ENCODE data around the gene KCNK18. TPM values are rescaled to one million over a fixed set of nuclear protein-coding genes. Genes with fewer than 3 reads are reported as not detected.

KCNK18 gene
- total and polyA plus RNA-seq, 7 experiments from 2014 or later: not detected

GRCh38 chr10:117222552-117222951, 25.3 kb downstream of the KCNK18 start:
- ChIA-PET POLR2A (no interaction called here), CTCF (no interaction called here)
- Mint-ChIP-seq H3K27ac (no peak overlapping the region), H3K36me3 (no peaks in the 10 kb centered on the region), H3K9me3 (peaks cover 0 to under 1% (median 0%) of the 10 kb centered on the region in 11 donors), H3K4me3 (no peak overlapping the region), H3K4me1 (peaks cover 0 to 6% (median 1%) of the 10 kb centered on the region in 7 donors), H3K27me3 (peaks cover 7 to 34% (median 13%) of the 10 kb centered on the region in 5 donors)
- H3K27ac ChIP-seq (ENCODE audit: low read depth, low read length): no peak overlapping the region
- H3K36me3 ChIP-seq (ENCODE audit: control insufficient read depth in 2 of 3, insufficient read depth in 3 of 3, low read length in 3 of 3): no peaks in the 10 kb centered on the region
- intact Hi-C loops (cut with micrococcal nuclease): no loop called here
- no peak for ATAC-seq
- H3K4me1 ChIP-seq (ENCODE audit: control insufficient read depth in 2 of 2, insufficient read depth in 2 of 2, low read length in 2 of 2): no peaks in the 10 kb centered on the region
- no peaks in the 10 kb centered on the region for H3K27me3 ChIP-seq (ENCODE audit: control insufficient read depth in 2 of 2, insufficient read depth in 2 of 2, low read length in 2 of 2)
- DNase-seq: no peak
- H3K9me3 ChIP-seq (ENCODE audit: control insufficient read depth in 2 of 3, low read length in 3 of 3): no peaks in the 10 kb centered on the region
- H3K4me3 ChIP-seq (ENCODE audit: low read length): no peak overlapping the region

GRCh38 chr10:117222976-117223692, 25.8 kb downstream of the KCNK18 start:
- no peaks in the 10 kb centered on the region for H3K27me3 ChIP-seq (ENCODE audit: control insufficient read depth in 2 of 2, insufficient read depth in 2 of 2, low read length in 2 of 2)
- CTCF ChIA-PET: no interaction called here
- H3K4me3 ChIP-seq (ENCODE audit: low read length): no peak overlapping the region
- H3K9me3 Mint-ChIP-seq: peaks cover 0 to 3% (median 0%) of the 10 kb centered on the region in 11 donors
- no peaks in the 10 kb centered on the region for H3K36me3 Mint-ChIP-seq
- no peaks in the 10 kb centered on the region for H3K9me3 ChIP-seq (ENCODE audit: control insufficient read depth in 2 of 3, low read length in 3 of 3)
- intact Hi-C loops (cut with micrococcal nuclease): no loop called here
- H3K27me3 Mint-ChIP-seq: peaks cover 1 to 33% (median 11%) of the 10 kb centered on the region in 5 donors
- H3K4me1 Mint-ChIP-seq: no peaks in the 10 kb centered on the region
- no peaks in the 10 kb centered on the region for H3K4me1 ChIP-seq (ENCODE audit: control insufficient read depth in 2 of 2, insufficient read depth in 2 of 2, low read length in 2 of 2)
- DNase-seq (no peak), ATAC-seq (no peak)
- no peaks in the 10 kb centered on the region for H3K36me3 ChIP-seq (ENCODE audit: control insufficient read depth in 2 of 3, insufficient read depth in 3 of 3, low read length in 3 of 3)
- H3K4me3 Mint-ChIP-seq: no peak overlapping the region
- H3K27ac Mint-ChIP-seq: no peak overlapping the region
- no peak overlapping the region for H3K27ac ChIP-seq (ENCODE audit: low read depth, low read length)
- POLR2A ChIA-PET: no interaction called here

GRCh38 chr10:117223693-117224430, 26.6 kb downstream of the KCNK18 start:
- H3K36me3 ChIP-seq (ENCODE audit: control insufficient read depth in 2 of 3, insufficient read depth in 3 of 3, low read length in 3 of 3): no peaks in the 10 kb centered on the region
- Mint-ChIP-seq H3K4me3 (no peak overlapping the region), H3K27ac (no peak overlapping the region), H3K9me3 (peaks cover 0 to 3% (median 0%) of the 10 kb centered on the region in 11 donors), H3K27me3 (peaks cover 2 to 38% (median 11%) of the 10 kb centered on the region in 5 donors), H3K4me1 (no peaks in the 10 kb centered on the region), H3K36me3 (no peaks in the 10 kb centered on the region)
- no peaks in the 10 kb centered on the region for H3K9me3 ChIP-seq (ENCODE audit: control insufficient read depth in 2 of 3, low read length in 3 of 3)
- H3K4me3 ChIP-seq (ENCODE audit: low read length): no peak overlapping the region
- POLR2A ChIA-PET: interaction anchor here (0.6 kb wide), 1 partner anchor 538 kb away, joined by 4 read pairs; no protein-coding TSS in a partner anchor
- CTCF ChIA-PET: no interaction called here
- H3K27ac ChIP-seq (ENCODE audit: low read depth, low read length): no peak overlapping the region
- no peak for DNase-seq
- intact Hi-C loops (cut with micrococcal nuclease): no loop called here
- no peak for ATAC-seq
- H3K4me1 ChIP-seq (ENCODE audit: control insufficient read depth in 2 of 2, insufficient read depth in 2 of 2, low read length in 2 of 2): no peaks in the 10 kb centered on the region
- no peaks in the 10 kb centered on the region for H3K27me3 ChIP-seq (ENCODE audit: control insufficient read depth in 2 of 2, insufficient read depth in 2 of 2, low read length in 2 of 2)

GRCh38 chr10:117224881-117225280, 27.6 kb downstream of the KCNK18 start:
- POLR2A ChIA-PET: no interaction called here

GRCh38 chr10:117226813-117227451, 29.6 kb downstream of the KCNK18 start:
- Mint-ChIP-seq H3K9me3 (peaks cover 0 to 15% (median 2%) of the 10 kb centered on the region in 11 donors), H3K36me3 (peaks cover 0 to 7% (median 0%) of the 10 kb centered on the region in 5 donors), H3K27me3 (peaks cover 12 to 50% (median 30%) of the 10 kb centered on the region in 5 donors), H3K4me3 (no peak overlapping the region), H3K4me1 (no peaks in the 10 kb centered on the region), H3K27ac (no peak overlapping the region)
- no peaks in the 10 kb centered on the region for H3K4me1 ChIP-seq (ENCODE audit: control insufficient read depth in 2 of 2, insufficient read depth in 2 of 2, low read length in 2 of 2)
- no peaks in the 10 kb centered on the region for H3K27me3 ChIP-seq (ENCODE audit: control insufficient read depth in 2 of 2, insufficient read depth in 2 of 2, low read length in 2 of 2)
- H3K36me3 ChIP-seq (ENCODE audit: control insufficient read depth in 2 of 3, insufficient read depth in 3 of 3, low read length in 3 of 3): no peaks in the 10 kb centered on the region
- H3K4me3 ChIP-seq (ENCODE audit: low read length): no peak overlapping the region
- ChIA-PET CTCF (interaction anchor here (0.8 to 1.4 kb wide), 2 partner anchors 10 to 93 kb away, joined by 3 to 6 read pairs; no protein-coding TSS in a partner anchor), POLR2A (no interaction called here)
- DNase-seq (peak in 1 of 9 donors; percentile 31), ATAC-seq (peak; percentile 68)
- H3K9me3 ChIP-seq (ENCODE audit: control insufficient read depth in 2 of 3, low read length in 3 of 3): no peaks in the 10 kb centered on the region
- H3K27ac ChIP-seq (ENCODE audit: low read depth, low read length): no peak overlapping the region
- intact Hi-C loops (cut with micrococcal nuclease): no loop called here

More at GRCh38 chr10:117224881-117225280, 27.6 kb downstream of the KCNK18 start:
- ATAC-seq: no peak
- H3K9me3 ChIP-seq (ENCODE audit: control insufficient read depth in 2 of 3, low read length in 3 of 3): no peaks in the 10 kb centered on the region
- DNase-seq: no peak
- H3K4me1 ChIP-seq (ENCODE audit: control insufficient read depth in 2 of 2, insufficient read depth in 2 of 2, low read length in 2 of 2): no peaks in the 10 kb centered on the region
- Mint-ChIP-seq H3K27me3 (peaks cover 5 to 45% (median 17%) of the 10 kb centered on the region in 5 donors), H3K4me1 (no peaks in the 10 kb centered on the region), H3K4me3 (no peak overlapping the region), H3K27ac (no peak overlapping the region), H3K9me3 (peaks cover 0 to 5% (median 0%) of the 10 kb centered on the region in 11 donors), H3K36me3 (no peaks in the 10 kb centered on the region)
- H3K36me3 ChIP-seq (ENCODE audit: control insufficient read depth in 2 of 3, insufficient read depth in 3 of 3, low read length in 3 of 3): no peaks in the 10 kb centered on the region
- no peaks in the 10 kb centered on the region for H3K27me3 ChIP-seq (ENCODE audit: control insufficient read depth in 2 of 2, insufficient read depth in 2 of 2, low read length in 2 of 2)
- intact Hi-C loops (cut with micrococcal nuclease): no loop called here
- no peak overlapping the region for H3K27ac ChIP-seq (ENCODE audit: low read depth, low read length)
- no peak overlapping the region for H3K4me3 ChIP-seq (ENCODE audit: low read length)
- CTCF ChIA-PET: interaction anchor here (1.3 kb wide), 1 partner anchor 8 kb away, joined by 9 read pairs; no protein-coding TSS in a partner anchor

- intact Hi-C loops (cut with micrococcal nuclease): no loop called here
- Histone ChIP-seq H3K36me3 (ENCODE audit: control insufficient read depth in 2 of 3, insufficient read depth in 3 of 3, low read length in 3 of 3) (no peaks in the 10 kb centered on the region), H3K27me3 (ENCODE audit: control insufficient read depth in 2 of 2, insufficient read depth in 2 of 2, low read length in 2 of 2) (no peaks in the 10 kb centered on the region), H3K4me1 (ENCODE audit: control insufficient read depth in 2 of 2, insufficient read depth in 2 of 2, low read length in 2 of 2) (no peaks in the 10 kb centered on the region), H3K27ac (ENCODE audit: low read depth, low read length) (no peak overlapping the region), H3K4me3 (ENCODE audit: low read length) (no peak overlapping the region), H3K9me3 (ENCODE audit: control insufficient read depth in 2 of 3, low read length in 3 of 3) (no peaks in the 10 kb centered on the region)
- ChIA-PET CTCF (no interaction called here), POLR2A (no interaction called here)
- Mint-ChIP-seq H3K27me3 (peaks cover 15 to 63% (median 35%) of the 10 kb centered on the region in 5 donors), H3K9me3 (peaks cover 0 to 15% (median 2%) of the 10 kb centered on the region in 11 donors), H3K4me1 (no peaks in the 10 kb centered on the region), H3K4me3 (no peak overlapping the region), H3K27ac (no peak overlapping the region), H3K36me3 (peaks cover 0 to 7% (median 0%) of the 10 kb centered on the region in 5 donors)
- DNase-seq (no peak), ATAC-seq (no peak)
These were observed 30.9 kb downstream of the KCNK18 start for GRCh38 chr10:117228210-117228609.
